ENCODE measurements around the gene PTBP1.

DNA sequence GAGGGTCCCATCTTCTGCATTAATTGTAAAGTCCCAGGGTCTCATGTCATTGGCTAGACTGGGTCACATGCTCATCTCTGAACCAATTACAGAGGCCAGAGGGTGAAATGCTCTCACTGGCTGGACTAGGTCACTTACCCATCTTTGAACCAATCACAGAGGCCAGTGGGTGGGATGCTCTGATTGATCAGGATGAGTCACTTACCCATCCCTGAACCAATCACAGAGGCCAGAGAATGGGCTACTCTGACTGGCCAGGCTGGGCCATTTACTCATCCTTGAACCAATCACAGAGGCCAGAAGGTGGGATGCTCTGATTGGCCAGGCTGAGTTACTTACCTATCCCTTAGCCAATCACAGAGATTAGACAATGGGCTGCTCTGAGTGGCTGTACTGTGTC, 41.0 kb upstream of the PTBP1 start:
- TF ChIP-seq, protein P1, sequence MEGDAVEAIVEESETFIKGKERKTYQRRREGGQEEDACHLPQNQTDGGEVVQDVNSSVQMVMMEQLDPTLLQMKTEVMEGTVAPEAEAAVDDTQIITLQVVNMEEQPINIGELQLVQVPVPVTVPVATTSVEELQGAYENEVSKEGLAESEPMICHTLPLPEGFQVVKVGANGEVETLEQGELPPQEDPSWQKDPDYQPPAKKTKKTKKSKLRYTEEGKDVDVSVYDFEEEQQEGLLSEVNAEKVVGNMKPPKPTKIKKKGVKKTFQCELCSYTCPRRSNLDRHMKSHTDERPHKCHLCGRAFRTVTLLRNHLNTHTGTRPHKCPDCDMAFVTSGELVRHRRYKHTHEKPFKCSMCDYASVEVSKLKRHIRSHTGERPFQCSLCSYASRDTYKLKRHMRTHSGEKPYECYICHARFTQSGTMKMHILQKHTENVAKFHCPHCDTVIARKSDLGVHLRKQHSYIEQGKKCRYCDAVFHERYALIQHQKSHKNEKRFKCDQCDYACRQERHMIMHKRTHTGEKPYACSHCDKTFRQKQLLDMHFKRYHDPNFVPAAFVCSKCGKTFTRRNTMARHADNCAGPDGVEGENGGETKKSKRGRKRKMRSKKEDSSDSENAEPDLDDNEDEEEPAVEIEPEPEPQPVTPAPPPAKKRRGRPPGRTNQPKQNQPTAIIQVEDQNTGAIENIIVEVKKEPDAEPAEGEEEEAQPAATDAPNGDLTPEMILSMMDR (conservative IDR thresholded peaks at IDR 0.05 in 1 of 2, IDR thresholded peaks at IDR 0.05 in 1 of 2; ENCODE audit: extremely low read depth in 1 of 2, insufficient read depth in 1 of 2, low read depth in 1 of 2, low read length in 2 of 2) = no peak
- no peak for TF ChIP-seq EZH2 (IDR thresholded peaks at IDR 0.05; ENCODE audit: borderline replicate concordance, low read length)

Measured in mammary epithelial cell (primary cell).